HEK293 (cell line): ENCODE results near the gene SORT1.

Experiments
- SP2 ChIP-seq: fragments of 450-650 bp; formaldehyde crosslinking; IDR thresholded peaks from 2 replicates; pipeline ENCODE4 v1.5.1; 2016; ENCODE audit warnings: missing biosample characterization, missing genetic modification characterization
- ZNF366 ChIP-seq: fragments of 450-650 bp; formaldehyde crosslinking; conservative IDR thresholded peaks from 2 replicates; pipeline ENCODE4 v1.5.1; 2016; ENCODE audit warnings: missing biosample characterization, missing genetic modification characterization
- ZNF548 ChIP-seq: fragments of 450-650 bp; formaldehyde crosslinking; IDR thresholded peaks from 2 replicates; pipeline ENCODE4 v1.5.1; 2016; ENCODE audit warnings: missing biosample characterization, missing genetic modification characterization
- TF ChIP-seq, protein P1 (sequence below): fragments of 450-650 bp; formaldehyde crosslinking; IDR thresholded peaks from 2 replicates; pipeline ENCODE4 v1.5.1; 2016; ENCODE audit warnings: missing biosample characterization, missing genetic modification characterization
- TF ChIP-seq, protein P2 (sequence below): fragments of 450-650 bp; formaldehyde crosslinking; IDR thresholded peaks from 2 replicates; pipeline ENCODE4 v1.5.1; 2017; ENCODE audit warnings: missing biosample characterization, missing genetic modification characterization
- TF ChIP-seq, protein P3 (sequence below): fragments of 450-650 bp; formaldehyde crosslinking; IDR thresholded peaks from 2 replicates; pipeline ENCODE4 v1.5.1; 2016; ENCODE audit warnings: missing biosample characterization, missing genetic modification characterization

DNA sequence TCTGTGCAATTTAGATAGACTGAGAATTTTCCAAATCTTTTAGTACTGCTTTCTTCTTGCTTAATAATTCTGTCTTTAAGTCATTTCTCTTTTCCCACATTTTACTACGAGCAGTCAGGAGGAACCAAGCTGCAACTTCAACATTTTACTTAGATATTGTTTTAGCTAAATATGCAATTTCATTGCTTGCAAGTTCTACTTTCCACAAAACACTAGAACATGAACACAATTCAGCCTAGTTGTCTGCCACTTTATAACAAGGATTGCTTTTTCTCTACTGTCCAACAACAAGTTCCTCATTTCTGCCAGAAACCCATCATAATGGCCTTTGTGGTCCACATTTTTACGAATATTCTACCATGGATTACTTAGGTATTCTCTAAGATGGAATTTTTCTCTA, 36.6 kb downstream of the SORT1 start:
- TF ChIP-seq, protein P1, sequence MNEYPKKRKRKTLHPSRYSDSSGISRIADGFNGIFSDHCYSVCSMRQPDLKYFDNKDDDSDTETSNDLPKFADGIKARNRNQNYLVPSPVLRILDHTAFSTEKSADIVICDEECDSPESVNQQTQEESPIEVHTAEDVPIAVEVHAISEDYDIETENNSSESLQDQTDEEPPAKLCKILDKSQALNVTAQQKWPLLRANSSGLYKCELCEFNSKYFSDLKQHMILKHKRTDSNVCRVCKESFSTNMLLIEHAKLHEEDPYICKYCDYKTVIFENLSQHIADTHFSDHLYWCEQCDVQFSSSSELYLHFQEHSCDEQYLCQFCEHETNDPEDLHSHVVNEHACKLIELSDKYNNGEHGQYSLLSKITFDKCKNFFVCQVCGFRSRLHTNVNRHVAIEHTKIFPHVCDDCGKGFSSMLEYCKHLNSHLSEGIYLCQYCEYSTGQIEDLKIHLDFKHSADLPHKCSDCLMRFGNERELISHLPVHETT (tag by site-specific recombination) = no peak
- TF ChIP-seq, protein P2, sequence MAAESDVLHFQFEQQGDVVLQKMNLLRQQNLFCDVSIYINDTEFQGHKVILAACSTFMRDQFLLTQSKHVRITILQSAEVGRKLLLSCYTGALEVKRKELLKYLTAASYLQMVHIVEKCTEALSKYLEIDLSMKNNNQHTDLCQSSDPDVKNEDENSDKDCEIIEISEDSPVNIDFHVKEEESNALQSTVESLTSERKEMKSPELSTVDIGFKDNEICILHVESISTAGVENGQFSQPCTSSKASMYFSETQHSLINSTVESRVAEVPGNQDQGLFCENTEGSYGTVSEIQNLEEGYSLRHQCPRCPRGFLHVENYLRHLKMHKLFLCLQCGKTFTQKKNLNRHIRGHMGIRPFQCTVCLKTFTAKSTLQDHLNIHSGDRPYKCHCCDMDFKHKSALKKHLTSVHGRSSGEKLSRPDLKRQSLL (tag by site-specific recombination) = no peak
- TF ChIP-seq SP2 (tag by site-specific recombination) (no peak), ZNF366 (tag by site-specific recombination) (no peak), ZNF548 (tag by site-specific recombination) (no peak)
- TF ChIP-seq, protein P3, sequence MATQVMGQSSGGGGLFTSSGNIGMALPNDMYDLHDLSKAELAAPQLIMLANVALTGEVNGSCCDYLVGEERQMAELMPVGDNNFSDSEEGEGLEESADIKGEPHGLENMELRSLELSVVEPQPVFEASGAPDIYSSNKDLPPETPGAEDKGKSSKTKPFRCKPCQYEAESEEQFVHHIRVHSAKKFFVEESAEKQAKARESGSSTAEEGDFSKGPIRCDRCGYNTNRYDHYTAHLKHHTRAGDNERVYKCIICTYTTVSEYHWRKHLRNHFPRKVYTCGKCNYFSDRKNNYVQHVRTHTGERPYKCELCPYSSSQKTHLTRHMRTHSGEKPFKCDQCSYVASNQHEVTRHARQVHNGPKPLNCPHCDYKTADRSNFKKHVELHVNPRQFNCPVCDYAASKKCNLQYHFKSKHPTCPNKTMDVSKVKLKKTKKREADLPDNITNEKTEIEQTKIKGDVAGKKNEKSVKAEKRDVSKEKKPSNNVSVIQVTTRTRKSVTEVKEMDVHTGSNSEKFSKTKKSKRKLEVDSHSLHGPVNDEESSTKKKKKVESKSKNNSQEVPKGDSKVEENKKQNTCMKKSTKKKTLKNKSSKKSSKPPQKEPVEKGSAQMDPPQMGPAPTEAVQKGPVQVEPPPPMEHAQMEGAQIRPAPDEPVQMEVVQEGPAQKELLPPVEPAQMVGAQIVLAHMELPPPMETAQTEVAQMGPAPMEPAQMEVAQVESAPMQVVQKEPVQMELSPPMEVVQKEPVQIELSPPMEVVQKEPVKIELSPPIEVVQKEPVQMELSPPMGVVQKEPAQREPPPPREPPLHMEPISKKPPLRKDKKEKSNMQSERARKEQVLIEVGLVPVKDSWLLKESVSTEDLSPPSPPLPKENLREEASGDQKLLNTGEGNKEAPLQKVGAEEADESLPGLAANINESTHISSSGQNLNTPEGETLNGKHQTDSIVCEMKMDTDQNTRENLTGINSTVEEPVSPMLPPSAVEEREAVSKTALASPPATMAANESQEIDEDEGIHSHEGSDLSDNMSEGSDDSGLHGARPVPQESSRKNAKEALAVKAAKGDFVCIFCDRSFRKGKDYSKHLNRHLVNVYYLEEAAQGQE (tag by site-specific recombination) = no peak
